HG03060 (cell line): ENCODE measurements around the gene OR6J1.
A peak's percentile ranks its signal among the peaks of the same experiment; 100 is the strongest.
"Not testable (repeated sequence)": the region's sequence is repeated elsewhere in the genome, so short reads cannot be mapped to it uniquely, and the experiment has no call there.

Source experiments
- ATAC-seq: cut with Tn5 transposase; IDR thresholded peaks from one replicate; pipeline ENCODE4 v1.9.1; 2021; ENCODE audit warnings: low read depth, moderate number of reproducible peaks; ENCODE audit not compliant: unreplicated experiment

OR6J1 gene

DNA sequence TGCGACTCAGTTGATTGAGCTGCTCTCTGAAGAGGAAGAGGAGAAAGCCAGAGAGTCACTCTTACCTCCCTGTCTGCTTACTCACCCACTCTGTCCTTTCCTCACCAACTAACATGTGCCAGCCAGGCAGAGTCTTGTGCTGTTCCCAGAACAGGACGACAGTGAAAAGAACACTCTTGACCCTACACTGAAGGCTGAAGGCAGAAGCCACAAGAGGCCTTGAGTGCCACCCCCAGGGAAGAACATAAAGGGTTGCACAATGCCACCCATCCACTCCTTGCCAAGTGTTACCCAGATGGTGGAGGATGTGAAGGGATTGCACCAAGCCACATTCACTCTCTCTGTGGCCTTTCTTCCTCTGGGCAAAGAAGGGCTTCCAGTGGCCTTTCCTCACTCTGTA, 33.2 kb downstream of the OR6J1 start:
- no peak for ATAC-seq

GRCh38 chr14:22607291-22607690, 36.9 kb downstream of the OR6J1 start:
- no peak for ATAC-seq

DNA sequence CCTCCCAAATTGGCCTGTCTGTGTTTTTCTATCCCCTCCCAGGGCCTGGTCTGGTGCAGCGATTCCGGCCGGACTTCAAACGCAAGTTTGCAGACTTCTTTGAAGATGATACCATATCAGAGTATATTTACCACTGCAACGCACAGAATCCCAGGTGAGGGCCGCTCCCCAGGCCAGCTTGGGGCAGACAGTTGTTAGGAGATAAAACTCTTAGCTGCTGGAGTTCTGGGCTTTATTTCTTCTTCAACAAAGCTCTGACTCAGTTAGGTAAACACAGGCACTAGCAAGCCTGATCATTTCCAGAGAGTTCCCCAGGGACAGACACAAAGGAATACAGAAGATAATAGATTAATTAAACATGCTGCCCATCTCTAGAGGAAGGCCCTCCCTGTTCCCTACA, 37.8 kb downstream of the OR6J1 start:
- ATAC-seq, result no peak

DNA sequence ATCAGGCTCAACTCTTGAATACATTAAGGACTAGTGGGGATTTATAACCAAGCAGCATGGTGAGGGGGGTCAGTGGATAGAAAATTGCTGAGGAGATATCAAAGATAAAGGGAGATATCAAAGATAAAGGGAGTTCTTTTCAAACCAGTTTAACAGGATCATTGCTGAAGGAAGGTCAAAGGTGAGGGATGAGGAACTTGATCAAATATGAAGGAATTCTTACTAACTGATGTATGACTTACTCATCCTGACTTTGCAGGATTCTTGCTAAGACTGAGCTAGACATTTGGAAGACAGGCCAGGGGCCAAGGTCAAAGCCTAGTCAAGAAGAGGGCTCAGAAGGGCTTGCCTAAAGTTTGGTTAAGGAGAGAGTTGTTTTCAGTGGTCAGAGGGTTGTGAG, 41.3 kb downstream of the OR6J1 start:
- ATAC-seq, result no peak

DNA sequence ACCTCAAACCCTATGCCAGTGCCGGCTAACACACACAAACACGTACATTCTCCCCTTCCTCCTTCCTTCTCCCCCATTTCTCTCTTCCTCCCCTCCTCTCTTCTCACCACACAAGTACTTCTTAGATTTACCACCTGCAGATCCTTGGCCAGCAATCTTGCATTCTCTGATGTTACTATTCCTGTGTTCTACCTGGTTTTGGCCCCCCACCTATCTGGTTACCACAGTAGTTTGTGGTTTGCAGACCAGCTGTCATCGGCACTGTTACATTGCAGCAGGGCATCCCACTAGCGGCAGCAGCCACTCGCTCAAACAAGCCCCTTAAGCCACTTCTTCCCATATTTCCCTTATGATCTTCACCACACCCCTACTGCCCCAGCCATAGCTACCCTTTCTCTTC, 42.2 kb downstream of the OR6J1 start:
- ATAC-seq, result no peak

GRCh38 chr14:22601456-22601855, 42.7 kb downstream of the OR6J1 start:
- ATAC-seq, result no peak

DNA sequence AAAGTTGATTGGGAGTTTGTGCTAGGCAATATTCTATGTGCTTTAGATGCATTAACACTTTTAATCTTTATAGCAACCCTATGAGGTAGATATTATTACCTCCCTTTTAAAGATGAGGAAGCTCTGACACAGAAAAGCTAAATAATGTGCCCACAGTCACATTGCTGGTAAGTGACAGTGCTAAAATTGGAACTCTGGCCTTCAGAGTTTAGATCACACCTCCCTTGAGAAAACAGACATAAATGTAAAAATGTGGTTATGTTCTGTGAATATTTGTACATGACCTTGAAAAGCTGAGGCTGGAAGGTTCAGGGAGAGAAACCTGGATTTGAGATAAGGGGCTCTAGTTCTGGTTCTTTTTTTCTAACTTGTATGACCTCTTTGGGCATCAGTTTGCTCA, 44.1 kb downstream of the OR6J1 start:
- ATAC-seq, result no peak

GRCh38 chr14:22599349-22599748, 44.8 kb downstream of the OR6J1 start:
- no peak for ATAC-seq

GRCh38 chr14:22598896-22599244, 45.3 kb downstream of the OR6J1 start:
- no peak for ATAC-seq

DNA sequence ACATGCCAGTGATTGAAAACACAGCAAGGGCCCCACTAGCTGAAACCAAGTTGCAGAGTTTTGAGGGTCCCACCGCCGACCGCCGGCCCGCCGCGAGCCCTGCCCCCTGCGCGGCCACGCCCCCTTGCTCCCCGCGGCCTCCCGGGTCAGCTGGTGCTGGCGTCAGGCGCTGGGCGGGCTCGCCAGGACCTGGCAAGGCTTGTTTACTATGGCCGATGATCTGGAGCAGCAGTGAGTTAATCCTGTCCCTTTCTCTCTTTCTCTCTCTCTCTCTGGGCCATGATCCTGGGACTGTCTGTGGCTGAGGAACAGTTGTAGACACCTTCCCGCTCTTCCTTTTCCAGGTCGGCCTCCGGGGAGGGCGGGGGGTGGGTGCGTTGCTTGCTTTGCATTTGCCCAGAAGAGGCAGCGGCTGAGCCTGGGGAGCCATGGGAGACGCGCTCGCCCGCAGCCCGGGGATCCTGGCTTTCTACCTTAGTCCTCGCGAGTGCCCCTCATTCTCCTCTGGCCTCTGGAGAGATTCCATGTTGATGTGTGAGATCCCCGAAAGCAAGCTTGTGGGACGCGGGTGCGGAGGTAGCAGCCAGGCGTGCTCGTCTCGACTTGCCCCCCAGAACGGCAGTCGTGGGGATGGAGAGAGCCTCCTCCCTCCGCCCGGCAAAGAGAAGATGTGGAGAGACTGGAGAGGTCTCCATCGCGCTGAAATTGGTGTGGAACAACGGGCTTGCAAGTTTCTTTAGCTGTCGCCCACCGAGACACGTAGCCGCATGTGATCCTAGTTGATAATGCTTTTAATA, 45.9 kb downstream of the OR6J1 start, which contains the start of gene ABHD4:
Gene ABHD4 (plus strand): TSS at position 202 of the 797 bp plus-strand sequence. CDS start 7 bp downstream, at position 209.
- ATAC-seq, result no peak

DNA sequence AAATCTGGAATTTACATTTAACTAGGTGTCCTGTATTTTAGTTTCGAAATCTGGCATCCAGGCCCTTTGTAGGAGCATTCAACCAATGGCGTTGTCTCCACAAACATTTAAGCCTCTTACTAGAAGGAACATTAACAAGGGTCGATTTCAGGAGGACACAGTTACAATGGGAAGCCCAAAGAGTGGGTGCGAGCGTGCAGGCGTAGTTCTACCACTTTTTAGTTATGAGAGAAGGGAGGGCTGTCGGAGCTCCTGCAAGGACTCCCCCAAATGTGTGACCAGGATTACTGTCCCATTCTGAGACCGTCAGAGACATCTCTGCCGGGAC, 46.4 kb downstream of the OR6J1 start:
- ATAC-seq, result no peak

GRCh38 chr14:22597265-22597664, 46.9 kb downstream of the OR6J1 start:
- ATAC-seq, result no peak

GRCh38 chr14:22596354-22596879, 47.7 kb downstream of the OR6J1 start:
- no peak for ATAC-seq

GRCh38 chr14:22594156-22594716, 49.9 kb downstream of the OR6J1 start:
- ATAC-seq, result no peak

GRCh38 chr14:22593601-22594000, 50.6 kb downstream of the OR6J1 start:
- no peak for ATAC-seq

GRCh38 chr14:22593189-22593588, 51.0 kb downstream of the OR6J1 start:
- no peak for ATAC-seq

DNA sequence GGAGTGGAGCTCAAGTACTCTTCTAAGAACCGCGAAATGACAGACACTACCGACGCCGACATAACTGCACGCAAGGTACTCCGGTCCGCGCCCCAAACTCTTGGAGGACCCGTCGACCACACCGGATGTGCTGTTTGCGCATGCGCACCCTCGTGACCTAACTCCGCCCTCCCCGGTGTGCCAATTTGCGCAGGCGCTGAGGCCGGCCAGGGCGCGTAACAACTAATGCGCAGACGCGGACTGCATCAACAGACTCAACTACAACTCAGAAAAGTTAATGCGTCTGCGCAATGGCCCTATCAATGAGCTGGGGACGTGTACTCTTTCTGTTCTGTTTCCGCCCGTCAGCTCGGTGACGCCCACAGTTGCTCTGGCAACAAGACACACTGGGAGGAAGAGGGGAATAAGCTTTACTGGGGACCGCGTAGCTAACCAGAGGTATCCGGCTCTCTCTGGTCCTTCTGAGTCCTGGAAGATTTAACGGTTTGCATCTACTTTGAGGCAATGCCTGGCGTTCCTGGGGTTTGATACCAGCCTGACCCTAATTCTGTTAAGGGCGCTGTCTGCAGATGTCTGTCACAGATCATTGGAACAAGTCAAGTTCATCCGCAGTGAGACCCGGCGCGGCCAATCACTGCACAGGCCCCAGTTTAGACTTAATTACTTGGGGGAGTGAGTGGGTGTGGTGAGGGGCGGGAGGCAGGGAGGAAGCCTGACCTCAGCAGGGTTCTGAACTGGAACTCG, 54.9 kb downstream of the OR6J1 start, which contains the start of gene DAD1:
Gene DAD1 (minus strand): TSS at position 129 of the 744 bp plus-strand sequence. CDS start 67 bp downstream, at position 62.
- peak; percentile 92 for ATAC-seq

GRCh38 chr14:22588526-22589095, 55.5 kb downstream of the OR6J1 start:
- ATAC-seq, result no peak

DNA sequence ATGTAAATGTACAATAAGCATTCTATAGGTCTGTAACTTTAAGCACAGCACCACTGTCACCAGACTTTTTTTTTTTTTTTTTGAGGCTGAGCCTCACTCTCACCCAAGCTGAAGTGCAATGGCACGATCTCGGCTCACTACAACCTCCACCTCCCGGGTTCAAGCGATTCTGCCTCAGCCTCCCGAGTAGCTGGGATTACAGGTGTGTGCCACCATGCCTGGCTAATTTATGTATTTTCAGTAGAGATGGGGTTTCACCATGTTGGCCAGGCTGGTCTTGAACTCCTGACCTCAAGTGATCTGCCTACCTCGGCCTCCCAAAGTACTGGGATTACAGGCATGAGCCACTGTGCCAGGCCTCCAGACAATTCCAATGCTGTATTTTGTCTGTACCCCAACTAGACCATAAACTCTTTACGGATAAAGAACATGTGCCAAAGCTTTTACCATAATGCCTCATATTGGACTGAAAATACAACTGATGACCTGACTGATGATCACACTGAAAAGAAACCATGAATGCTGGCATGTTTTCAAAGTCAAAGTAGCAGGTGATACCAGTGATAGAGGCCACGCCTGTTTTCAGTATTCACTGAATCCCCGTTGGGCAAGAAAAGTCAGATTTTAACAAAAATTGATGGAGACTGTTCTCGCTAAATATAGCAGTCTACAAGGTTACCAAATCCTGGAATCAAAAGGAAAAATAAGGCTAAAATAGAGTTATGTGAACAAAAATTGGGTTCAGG, 56.3 kb downstream of the OR6J1 start:
- not testable (repeated sequence) for ATAC-seq

DNA sequence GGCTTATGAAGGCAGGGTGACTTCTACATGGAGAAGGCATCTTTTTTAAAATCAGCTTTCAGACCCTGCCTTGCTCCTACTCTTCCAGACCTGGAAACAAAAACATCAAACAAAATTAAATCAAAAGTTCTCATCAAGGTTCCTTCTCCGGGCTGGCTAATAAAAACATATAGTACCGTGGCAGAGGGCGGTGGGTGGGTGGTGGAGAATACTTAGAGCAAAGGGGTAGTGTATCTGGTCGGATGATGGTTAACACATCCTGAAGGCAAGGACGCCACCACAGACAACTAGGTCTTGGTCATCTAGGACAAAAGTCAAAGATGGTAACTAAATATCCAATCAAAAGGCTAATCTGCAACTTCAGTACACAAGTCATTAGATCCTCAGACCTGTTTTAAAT, 56.9 kb downstream of the OR6J1 start:
- ATAC-seq, result no peak
